Right ventricle myocardium inferior (tissue), 1 donor: ENCODE measurements around the gene ETF1. TPM values are rescaled to one million over a fixed set of nuclear protein-coding genes. Genes with fewer than 3 reads are reported as not detected.

Experiments
- ATAC-seq: fragments of 200-7000 bp; cut with Tn5 transposase; one replicate; pipeline ENCODE4 v1.9.1; 2020; ENCODE audit warnings: mild to moderate bottlenecking, moderate library complexity
- DNase-seq: peaks from one replicate; pipeline ENCODE4 v3.0.0; 2021; ENCODE audit errors: missing footprints
- intact Hi-C: fragments of 100-400 bp; cut with DNase I; formaldehyde crosslinking; loops from one replicate; pipeline ENCODE4 v1.11.0; 2022
- total RNA-seq: library from RNA; stranded (reverse); fragmentation: NEBNext Ultra II Directional; extraction: Animal tissue kit (Norgen Biotek cat#: 25700); gene quantifications from one replicate; pipeline ENCODE4 v1.2.1, GENCODE V29; 2021
- donor health status: DM: no; HTN: yes; CAD: no; lungs with severe emphysema.

Gene ETF1
- total RNA-seq, 1 donor from 2014 or later: 90.6 TPM

- no peak for ATAC-seq
- no peak for DNase-seq
- intact Hi-C loops: no loop called here
Measured at GRCh38 chr5:138565100-138565821, 22.2 kb upstream of the ETF1 start.

DNA sequence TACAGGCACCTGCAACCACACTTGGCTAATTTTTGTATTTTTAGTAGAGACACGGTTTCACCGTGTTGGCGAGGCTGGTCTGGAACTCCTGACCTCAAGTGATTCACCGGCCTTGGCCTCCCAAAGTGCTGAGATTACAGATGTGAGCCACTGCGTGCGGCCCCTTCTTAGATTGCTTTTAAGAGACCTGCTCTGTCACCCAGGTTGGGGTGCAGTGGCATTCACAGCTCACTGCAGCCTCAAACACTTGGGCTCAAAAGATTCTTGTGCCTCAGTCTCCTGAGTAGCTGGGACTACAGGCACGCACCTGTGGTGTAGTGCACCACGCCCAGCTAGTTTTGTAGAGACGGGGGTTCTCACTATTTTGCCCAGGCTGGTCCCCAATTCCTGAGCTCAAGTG, 21.2 kb upstream of the ETF1 start:
- intact Hi-C loops: no loop called here
- DNase-seq: no peak
- no peak for ATAC-seq

- no peak for DNase-seq
- no peak for ATAC-seq
- intact Hi-C loops: no loop called here
Measured at GRCh38 chr5:138563340-138564118, 20.5 kb upstream of the ETF1 start.

- intact Hi-C loops: no loop called here
- DNase-seq (no peak), ATAC-seq (no peak)
Measured at GRCh38 chr5:138560971-138561370, 17.9 kb upstream of the ETF1 start.

DNA sequence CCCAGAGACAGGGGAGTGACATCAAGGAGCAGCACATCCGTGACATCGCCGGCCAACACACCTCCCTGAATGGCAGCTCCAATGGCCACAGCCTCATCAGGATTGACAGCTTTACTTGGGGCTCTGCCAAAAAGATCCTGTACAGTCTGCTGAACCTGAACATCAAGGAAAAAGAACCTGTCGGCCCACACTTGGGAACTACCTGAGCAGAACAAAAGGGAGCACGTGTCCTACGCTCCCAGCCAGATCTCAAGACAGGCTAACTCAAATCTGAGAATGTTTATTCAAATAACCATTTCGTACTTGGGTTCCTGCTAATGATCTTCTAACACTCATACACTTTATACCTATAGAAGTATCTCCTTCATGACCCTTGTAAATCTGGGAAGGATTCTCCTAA, 16.9 kb upstream of the ETF1 start:
- intact Hi-C loops: no loop called here
- DNase-seq (no peak), ATAC-seq (no peak)

- DNase-seq (no peak), ATAC-seq (no peak)
- intact Hi-C loops: no loop called here
Measured at GRCh38 chr5:138557677-138558076, 14.6 kb upstream of the ETF1 start.

DNA sequence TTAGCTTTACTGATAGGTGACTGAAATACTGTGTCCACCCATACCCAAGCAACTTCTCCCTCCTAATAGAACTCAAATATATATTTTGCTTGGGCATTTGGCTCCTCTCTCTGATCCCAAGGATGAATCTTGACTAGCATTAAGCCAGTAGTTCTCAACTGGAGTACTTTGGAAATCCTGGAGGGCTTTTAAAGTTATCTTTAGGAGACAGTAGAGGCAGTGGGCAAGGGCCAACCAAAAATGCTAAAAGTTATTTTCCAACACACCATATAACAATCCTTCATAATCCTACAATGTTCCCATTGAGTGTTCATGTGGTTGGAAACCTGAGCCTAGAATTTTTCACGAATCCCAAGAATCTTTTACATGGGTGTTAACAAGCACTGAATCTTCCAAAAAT, 11.1 kb upstream of the ETF1 start:
- intact Hi-C loops: no loop called here
- ATAC-seq (no peak), DNase-seq (no peak)

DNA sequence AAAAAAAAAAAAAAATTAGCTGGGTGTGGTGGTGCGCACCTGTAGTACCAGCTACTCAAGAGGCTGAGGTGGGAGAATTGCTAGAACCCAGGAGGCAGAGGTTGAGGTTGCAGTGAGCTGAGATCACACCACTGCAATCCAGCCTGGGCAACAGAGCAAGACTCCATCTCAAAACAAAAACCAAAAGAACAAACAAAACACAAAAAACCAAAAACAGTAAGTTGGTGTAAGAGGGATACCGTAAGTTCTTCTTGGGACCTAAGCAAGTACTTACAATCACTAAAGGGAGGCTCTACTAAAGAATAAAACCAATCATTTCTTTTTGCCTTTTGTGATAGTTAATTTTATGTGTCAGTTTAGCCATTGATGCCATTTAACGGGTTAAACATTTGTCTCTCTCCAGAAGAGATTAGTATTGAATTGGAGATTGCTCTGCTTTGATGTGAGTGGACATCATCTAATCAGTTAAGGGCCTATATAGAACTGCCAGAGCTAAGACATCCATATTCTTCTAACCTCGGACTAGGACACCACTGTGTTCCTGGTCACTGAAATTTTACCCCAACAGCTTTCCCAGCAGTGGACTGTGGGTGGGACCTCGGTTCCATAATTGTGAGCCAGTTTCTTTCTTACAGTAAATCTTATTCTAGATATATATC, 10.5 kb upstream of the ETF1 start:
- DNase-seq (no peak), ATAC-seq (no peak)
- intact Hi-C loops: no loop called here

- intact Hi-C loops: no loop called here
- DNase-seq (no peak), ATAC-seq (peak; percentile 9)
Measured at GRCh38 chr5:138552657-138553056, 9.6 kb upstream of the ETF1 start.

GRCh38 chr5:138549414-138549813, 6.4 kb upstream of the ETF1 start:
- intact Hi-C loops: no loop called here
- DNase-seq (no peak), ATAC-seq (no peak)

- intact Hi-C loops: no loop called here
- DNase-seq (no peak), ATAC-seq (no peak)
Measured at GRCh38 chr5:138545919-138546562, 3.0 kb upstream of the ETF1 start.

DNA sequence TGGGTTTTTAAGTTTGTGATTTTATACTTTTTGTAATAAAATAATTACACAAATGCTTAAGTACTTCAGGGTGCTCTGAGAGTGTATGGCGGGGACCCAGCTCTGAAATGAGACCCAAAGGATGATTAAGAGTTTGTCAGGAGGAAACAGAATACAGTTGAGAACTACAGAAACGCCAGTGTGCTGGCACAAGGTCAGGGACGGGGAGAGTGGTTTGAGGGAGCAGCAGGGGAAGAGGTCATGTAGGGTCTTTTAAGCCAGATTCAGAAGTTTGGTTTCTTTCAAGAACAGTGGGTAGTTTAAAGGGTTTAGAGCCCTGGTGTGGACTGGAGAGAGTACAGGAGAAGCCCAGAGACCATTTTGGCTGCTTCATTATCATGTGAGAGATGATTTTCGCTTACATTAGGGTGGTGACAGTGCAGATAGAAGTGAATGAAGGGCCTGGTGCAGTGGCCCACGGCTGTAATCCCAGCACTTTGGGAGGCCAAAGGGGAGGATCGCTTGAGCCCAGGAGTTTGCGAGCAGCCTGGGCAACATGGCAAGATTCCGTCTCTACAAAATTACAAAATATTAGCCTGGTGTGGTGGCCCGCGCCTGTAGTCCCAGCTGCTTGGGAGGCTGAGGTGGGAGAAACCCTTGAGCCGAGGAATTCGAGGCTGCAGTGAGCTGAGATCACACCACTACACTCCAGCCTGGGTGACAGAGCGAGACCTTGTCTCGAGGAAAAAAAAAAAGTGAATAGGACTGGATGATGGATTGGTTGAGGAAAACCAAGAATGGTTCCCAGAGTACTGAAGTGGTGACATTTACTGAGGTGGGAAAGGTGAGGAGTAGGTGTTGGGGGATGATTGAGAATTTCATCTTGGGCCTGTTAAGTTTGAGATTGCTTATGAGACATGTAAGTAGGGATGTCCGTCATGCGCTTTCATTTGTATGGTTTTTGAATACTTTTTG, 1.4 kb upstream of the ETF1 start:
- intact Hi-C loops: no loop called here
- ATAC-seq (no peak), DNase-seq (no peak)

DNA sequence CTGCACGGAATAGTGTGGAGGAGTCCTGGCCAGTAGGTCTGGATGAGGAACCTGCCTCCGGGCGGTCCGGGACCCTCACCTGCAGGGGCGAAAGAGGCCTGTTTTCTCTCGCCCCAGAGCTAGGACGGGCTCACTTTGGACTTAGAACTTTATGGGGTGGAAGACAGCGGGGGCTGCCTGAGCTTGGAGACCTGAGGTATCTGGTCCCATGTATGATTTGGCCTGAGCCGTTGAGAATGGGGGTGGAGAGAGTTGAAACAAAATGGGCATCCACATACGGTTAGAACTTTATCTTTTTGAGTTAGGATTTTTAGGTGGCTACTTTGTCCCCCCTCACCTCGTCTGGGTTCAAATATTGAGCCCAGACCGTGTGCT, 681 bp upstream of the ETF1 start:
- ATAC-seq: peak; percentile 55
- intact Hi-C loops: loop anchor here (1.0 to 2.0 kb wide), 2 partner anchors 39 to 79 kb away; no protein-coding TSS in a partner anchor
- DNase-seq: no peak

DNA sequence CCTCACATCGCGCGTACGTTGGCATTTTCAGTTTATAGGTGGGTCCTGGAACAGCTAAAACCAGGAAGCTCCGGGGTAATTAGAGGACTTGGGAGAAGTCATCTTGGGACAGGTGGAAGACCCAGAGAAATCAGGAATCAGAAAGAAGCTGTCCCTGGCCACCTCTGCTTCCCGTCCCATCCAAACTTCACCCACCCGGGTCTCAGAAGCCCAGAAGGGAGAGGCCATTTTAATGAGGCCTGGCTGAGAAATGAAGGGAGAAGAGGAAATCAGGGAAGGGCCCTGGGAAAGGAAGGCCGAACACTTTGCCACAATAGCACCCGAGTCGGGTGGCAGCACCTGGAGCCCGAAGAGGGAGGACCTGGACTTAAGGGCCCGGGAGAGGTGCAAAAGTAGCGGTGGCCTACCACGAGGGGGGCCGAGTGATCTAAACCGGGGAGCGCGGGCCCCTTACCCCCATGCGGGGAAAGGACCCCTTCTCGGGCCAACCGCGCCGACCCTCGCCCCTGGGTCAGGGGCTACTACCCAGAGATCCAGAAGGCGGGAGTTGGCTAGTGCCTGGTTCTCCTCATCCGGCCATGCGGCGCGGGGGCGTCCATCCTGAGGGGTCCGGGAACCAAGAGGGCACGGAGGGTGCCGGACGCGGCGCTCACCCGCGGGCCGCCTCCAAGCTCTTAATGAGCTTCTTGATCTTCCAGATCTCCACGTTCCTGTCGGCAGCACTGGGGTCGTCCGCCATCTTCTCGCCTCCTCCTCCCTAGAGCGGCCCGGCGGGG, 668 bp downstream of the ETF1 start:
- DNase-seq (no peak), ATAC-seq (no peak)
- intact Hi-C loops: loop anchor here (2.0 kb wide), 1 partner anchor 38 kb away; no protein-coding TSS in a partner anchor

DNA sequence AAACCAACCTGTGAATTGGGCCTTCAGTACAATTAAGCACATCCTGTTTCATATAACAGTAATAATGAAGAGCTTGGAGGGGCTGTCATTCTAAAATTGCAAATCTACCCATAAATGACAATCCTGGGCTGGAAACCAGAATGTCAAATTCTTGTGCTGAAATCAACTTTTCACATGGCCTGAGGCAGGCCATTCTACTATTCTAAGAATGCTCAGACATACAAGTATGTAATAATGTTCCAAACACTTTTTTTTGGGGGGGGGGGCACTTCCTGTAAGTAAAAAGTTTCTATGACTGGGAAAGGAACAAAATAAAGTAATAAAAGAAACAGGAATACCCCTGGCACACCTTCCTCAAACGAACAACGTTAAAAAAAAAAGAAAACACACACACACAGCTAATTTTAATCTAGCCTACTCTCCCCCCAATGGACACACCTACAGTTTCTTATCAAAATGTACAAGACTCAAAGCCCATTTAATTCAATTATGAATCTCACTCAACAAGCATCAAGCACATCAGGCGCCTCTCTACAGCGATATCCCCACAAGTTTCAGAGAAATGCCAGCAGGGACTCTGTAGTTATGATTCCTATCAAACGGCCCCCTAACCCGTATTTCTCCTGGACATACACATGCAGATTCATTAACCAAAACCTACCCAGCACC, 1.4 kb downstream of the ETF1 start:
- intact Hi-C loops: loop anchor here (2.0 kb wide), 1 partner anchor 37 kb away; no protein-coding TSS in a partner anchor
- no peak for ATAC-seq
- DNase-seq: no peak

DNA sequence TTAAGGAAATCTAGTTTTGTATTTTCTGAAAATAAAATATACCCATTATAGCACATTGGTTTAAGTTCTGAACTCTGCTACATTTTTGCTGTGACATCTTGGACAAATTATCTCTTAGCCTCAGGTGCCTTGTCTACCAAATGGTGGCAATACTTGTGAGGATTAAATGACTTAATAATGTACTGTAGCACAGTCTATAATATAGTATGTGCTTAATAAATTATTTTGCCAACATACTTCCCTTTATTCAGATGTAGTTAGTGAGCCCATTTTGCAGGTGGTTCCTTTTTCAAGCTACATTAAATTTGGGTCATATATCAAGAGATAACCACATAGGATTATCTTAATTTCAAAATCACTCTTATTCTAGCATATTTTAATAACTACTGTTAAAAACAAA, 3.2 kb downstream of the ETF1 start:
- intact Hi-C loops: no loop called here
- ATAC-seq (no peak), DNase-seq (no peak)
